DND-41 (cell line): ENCODE data around the gene SLC34A3.

Experiments
- ATAC-seq: fragments of 200-7000 bp; cut with Tn5 transposase; 3 replicates; pipeline ENCODE4 v1.9.1; 2021; ENCODE audit warnings: low read depth; ENCODE audit not compliant: insufficient read depth
- DNase-seq: peaks from one replicate; pipeline ENCODE4 v3.0.0-alpha.2; 2020
- H2AFZ ChIP-seq: 2 replicates; pipeline ENCODE4 v1.6.0; 2012; ENCODE audit warnings: low read depth, low read length
- H3K27ac ChIP-seq: 2 replicates; pipeline ENCODE4 v1.5.1; 2012; ENCODE audit warnings: low read length, inconsistent platforms
- H3K27me3 ChIP-seq: fragments of 200-600 bp; sonication (generic); 2 replicates; pipeline ENCODE4 v1.6.0; 2012; ENCODE audit warnings: low read length, mild to moderate bottlenecking, inconsistent platforms; ENCODE audit not compliant: insufficient read depth, poor library complexity
- H3K36me3 ChIP-seq: 2 replicates; pipeline ENCODE4 v1.5.1; 2012; ENCODE audit warnings: low read length, inconsistent platforms; ENCODE audit not compliant: insufficient read depth
- H3K4me1 ChIP-seq: 2 replicates; pipeline ENCODE4 v1.5.1; 2012; ENCODE audit warnings: mild to moderate bottlenecking, low read length; ENCODE audit not compliant: insufficient read depth
- H3K4me2 ChIP-seq: 2 replicates; pipeline ENCODE4 v1.6.0; 2012; ENCODE audit warnings: mild to moderate bottlenecking, moderate library complexity, low read length, inconsistent platforms; ENCODE audit not compliant: insufficient read depth
- H3K4me3 ChIP-seq, 2 experiments: fragments of 200-600 bp in 1 of 2; shearing (Covaris generic) in 1 of 2; 2 replicates each; pipeline ENCODE4 v1.5.1; 2012 to 2016; ENCODE audit warnings: inconsistent platforms in 2 of 2, low read length in 2 of 2, mild to moderate bottlenecking in 2 of 2, low read depth in 1 of 2, moderate library complexity in 1 of 2
- H3K79me2 ChIP-seq: 2 replicates; pipeline ENCODE4 v1.6.0; 2012; ENCODE audit warnings: low read length, inconsistent platforms; ENCODE audit not compliant: insufficient read depth
- H3K9ac ChIP-seq: 2 replicates; pipeline ENCODE4 v1.6.0; 2012; ENCODE audit warnings: low read depth, mild to moderate bottlenecking, inconsistent platforms, low read length, moderate library complexity
- H3K9me3 ChIP-seq: 2 replicates; pipeline ENCODE4 v1.5.1; 2012; ENCODE audit warnings: low read length, moderate library complexity, mild to moderate bottlenecking, inconsistent platforms; ENCODE audit not compliant: insufficient read depth, severe bottlenecking
- H4K20me1 ChIP-seq: 2 replicates; pipeline ENCODE4 v1.6.0; 2012; ENCODE audit warnings: low read length; ENCODE audit not compliant: insufficient read depth
- CTCF ChIP-seq: IDR thresholded peaks from 2 replicates; pipeline ENCODE4 v1.5.1; 2012; ENCODE audit warnings: borderline replicate concordance, low read length, moderate library complexity, mild to moderate bottlenecking; ENCODE audit not compliant: poor library complexity, severe bottlenecking; ENCODE audit errors: extremely low read depth
- EZH2 ChIP-seq: IDR thresholded peaks from 3 replicates; pipeline ENCODE4 v1.6.1; 2012; ENCODE audit warnings: borderline replicate concordance, low read depth, mild to moderate bottlenecking, moderate library complexity, low read length, inconsistent platforms; ENCODE audit not compliant: severe bottlenecking

Gene SLC34A3

GRCh38 chr9:137183980-137184595 is 46.6 kb upstream of the SLC34A3 start:
- ATAC-seq (no peak), DNase-seq (no peak)
- no peak overlapping the region for H3K27ac ChIP-seq
- H3K36me3 ChIP-seq: peaks cover 71% of the 10 kb centered on the region
- H3K4me2 ChIP-seq: no peak overlapping the region
- H4K20me1 ChIP-seq: peaks cover 22% of the 10 kb centered on the region
- no peaks in the 10 kb centered on the region for H3K9me3 ChIP-seq
- peaks cover 25% of the 10 kb centered on the region for H3K4me1 ChIP-seq
- no peak overlapping the region for H2AFZ ChIP-seq
- H3K4me3 ChIP-seq: no peak overlapping the region
- TF ChIP-seq EZH2 (no peak), CTCF (no peak)
- no peak overlapping the region for H3K9ac ChIP-seq
- peaks cover 37% of the 10 kb centered on the region for H3K79me2 ChIP-seq
- no peaks in the 10 kb centered on the region for H3K27me3 ChIP-seq

DNA sequence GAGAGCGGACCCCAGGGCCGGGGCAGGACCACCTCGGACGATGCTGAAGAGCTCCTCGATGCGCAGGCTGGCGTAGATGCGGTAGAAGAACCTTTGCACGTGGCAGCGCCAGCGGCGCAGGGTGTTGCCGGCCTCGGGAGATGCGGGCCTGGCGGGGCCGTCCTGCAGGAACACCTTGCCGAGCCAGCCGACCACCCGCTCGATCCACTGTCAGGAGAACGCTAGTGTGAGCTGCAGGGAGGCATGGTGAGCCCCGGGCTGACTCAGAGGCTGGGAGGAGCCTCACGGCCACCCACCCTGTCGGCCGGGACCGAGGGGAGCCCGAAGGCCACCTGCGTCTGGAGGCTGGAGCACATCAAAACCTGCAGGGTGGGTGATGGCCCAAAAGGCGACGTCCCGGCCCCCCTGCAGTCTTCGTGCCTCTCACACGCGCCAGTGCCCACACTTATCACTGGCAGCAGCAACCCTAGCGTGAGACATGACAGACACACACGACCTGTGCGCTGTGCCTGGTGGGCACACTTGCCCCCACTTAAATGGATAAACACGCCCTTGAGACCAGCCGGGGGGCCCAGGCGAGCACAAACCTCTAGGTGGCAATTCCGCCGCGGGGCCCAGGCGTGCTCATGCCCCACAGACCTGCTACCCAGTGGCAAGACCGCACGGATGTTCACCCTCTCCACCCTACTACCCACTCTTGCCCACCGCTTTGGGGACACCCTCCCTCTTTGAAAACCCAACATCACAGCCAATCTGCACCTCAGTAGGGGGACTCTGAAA is 45.6 kb upstream of the SLC34A3 start:
- Histone ChIP-seq H3K9ac (no peak overlapping the region), H3K4me3 (no peak overlapping the region), H2AFZ (no peak overlapping the region), H4K20me1 (peaks cover 32% of the 10 kb centered on the region), H3K4me2 (peak overlapping the region; percentile 22; the same call in 1 of the 2 replicates), H3K4me1 (peaks cover 35% of the 10 kb centered on the region), H3K9me3 (no peaks in the 10 kb centered on the region), H3K27me3 (no peaks in the 10 kb centered on the region), H3K27ac (no peak overlapping the region), H3K79me2 (peaks cover 47% of the 10 kb centered on the region), H3K36me3 (peaks cover 77% of the 10 kb centered on the region)
- TF ChIP-seq CTCF: no peak
- TF ChIP-seq EZH2: no peak
- DNase-seq: no peak
- no peak for ATAC-seq

- Histone ChIP-seq H3K36me3 (peaks cover 76% of the 10 kb centered on the region), H3K9me3 (no peaks in the 10 kb centered on the region), H3K4me3 (peak overlapping the region in 1 of 2 experiments; percentile 97; a peak in 1 of 4 replicates), H3K9ac (0 out of 2 replicates have a peak overlapping the region, but pooled peaks have one; percentile 97), H4K20me1 (peaks cover 39% of the 10 kb centered on the region), H3K27me3 (no peaks in the 10 kb centered on the region), H3K27ac (no peak overlapping the region), H3K4me1 (peaks cover 44% of the 10 kb centered on the region), H3K79me2 (peaks cover 48% of the 10 kb centered on the region), H2AFZ (no peak overlapping the region), H3K4me2 (peak overlapping the region; percentile 88; the same call in 1 of the 2 replicates)
- DNase-seq (no peak), ATAC-seq (no peak)
- no peak for TF ChIP-seq EZH2
- TF ChIP-seq CTCF: no peak
Observed at GRCh38 chr9:137185921-137186320, 44.8 kb upstream of the SLC34A3 start.
